Caki2 (cell line): ENCODE measurements around the gene AGAP6. TPM values are rescaled to one million over a fixed set of nuclear protein-coding genes. Genes with fewer than 3 reads are reported as not detected.
"Not testable (repeated sequence)": the region's sequence is repeated elsewhere in the genome, so short reads cannot be mapped to it uniquely, and the experiment has no call there.

ENCODE experiments used
- DNase-seq: peaks from one replicate; pipeline ENCODE4 v3.0.0-alpha.2; 2015; ENCODE audit warnings: low read depth
- in situ Hi-C: cut with HindIII; loops from 2 replicates; pipeline ENCODE4 v1.10.0; 2016; ENCODE audit warnings: low sequenced_read_pairs, low pct_unique_long_range_greater_than_20kb, mixed read lengths
- total RNA-seq: library from RNA; depleted of rRNA; stranded (reverse); fragments of >200 nt; shearing (Covaris generic); gene quantifications from 2 replicates; pipeline ENCODE4 v1.2.3, GENCODE V29; 2014; ENCODE audit warnings: low replicate concordance; rRNA removed

Gene AGAP6
- 0.84 and 1.0 TPM in 2 replicates for total RNA-seq

- DNase-seq, in situ Hi-C loops: not testable (repeated sequence)
Measured at GRCh38 chr10:49988376-49988775, at the start of gene AGAP6. Gene AGAP6, plus strand, starts transcription at chr10:49988406. Its CDS starts 310 bp downstream, at chr10:49988716.

DNA sequence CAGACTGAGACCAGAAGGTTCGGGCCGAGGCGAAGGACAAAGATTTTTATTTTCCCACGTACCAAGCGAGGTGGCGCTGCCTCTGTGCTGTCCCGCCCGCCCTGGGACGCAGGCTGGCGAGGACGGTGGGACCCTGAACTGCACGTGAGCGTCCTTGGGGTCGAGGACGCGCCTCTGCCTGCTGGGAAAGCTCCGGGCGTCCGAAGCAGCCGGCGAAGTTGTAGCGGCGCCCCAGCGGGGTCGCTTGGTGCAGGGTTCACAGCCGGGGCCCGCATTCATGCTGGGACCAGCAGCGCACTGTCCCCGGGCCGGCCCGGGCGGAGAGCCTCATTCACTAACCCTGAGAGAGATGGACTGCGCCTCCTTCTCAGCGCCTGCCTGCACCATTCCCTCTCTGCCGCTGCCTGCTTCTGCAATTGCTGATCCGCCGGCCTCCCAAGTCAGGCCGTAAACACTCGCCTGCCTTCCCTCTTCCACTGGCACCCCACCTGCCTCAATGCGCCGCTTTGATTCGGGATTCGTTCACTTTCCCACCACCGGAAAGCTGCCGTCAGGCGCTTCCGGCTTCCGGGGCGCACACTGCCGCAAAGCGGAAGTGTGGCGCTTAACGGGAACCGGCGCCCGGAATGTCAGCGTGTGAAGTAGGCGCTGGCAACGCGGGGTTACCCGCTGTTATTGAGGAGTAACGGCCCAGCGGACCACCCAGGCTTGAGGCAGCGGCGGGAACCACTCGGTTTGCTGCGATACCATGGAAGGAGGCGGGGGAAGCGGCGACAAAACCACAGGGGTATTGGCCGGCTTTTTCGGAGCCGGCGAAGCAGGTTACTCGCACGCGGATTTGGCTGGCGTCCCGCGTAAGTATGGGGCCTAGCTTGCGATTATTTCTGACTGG, 46.5 kb upstream of the AGAP6 start, which contains the start of the genes PARG and TIMM23B:
Gene PARG (minus strand): TSS at position 581 of the 892 bp plus-strand sequence. CDS start 302 bp downstream, at position 279.
Gene TIMM23B (plus strand): TSS at position 607 of the 892 bp plus-strand sequence. CDS start 142 bp downstream, at position 749.
- peak; percentile 73 for DNase-seq
- in situ Hi-C loops: not testable (repeated sequence)

DNA sequence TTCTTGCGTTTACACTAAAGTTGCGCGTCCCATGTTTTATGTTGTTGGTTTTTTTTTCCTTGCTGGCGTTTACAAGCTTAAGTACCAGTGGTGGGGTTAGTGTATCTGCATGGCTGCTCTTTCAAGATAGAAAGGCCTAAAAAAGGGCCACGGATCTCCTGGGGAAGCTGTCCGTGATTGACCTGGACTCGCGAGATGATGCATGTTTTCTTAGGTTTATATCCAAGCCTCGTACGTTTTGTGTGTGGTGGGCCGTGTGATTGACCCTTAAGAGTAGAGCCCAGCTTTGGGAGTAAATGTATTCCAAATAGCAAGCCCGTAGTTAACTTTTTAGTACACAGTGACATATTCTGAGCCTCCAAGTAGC, 45.9 kb upstream of the AGAP6 start:
- peak; percentile 3 for DNase-seq
- in situ Hi-C loops: not testable (repeated sequence)

- in situ Hi-C loops: not testable (repeated sequence)
Measured at GRCh38 chr10:49943607-49944006, 44.6 kb upstream of the AGAP6 start.

DNA sequence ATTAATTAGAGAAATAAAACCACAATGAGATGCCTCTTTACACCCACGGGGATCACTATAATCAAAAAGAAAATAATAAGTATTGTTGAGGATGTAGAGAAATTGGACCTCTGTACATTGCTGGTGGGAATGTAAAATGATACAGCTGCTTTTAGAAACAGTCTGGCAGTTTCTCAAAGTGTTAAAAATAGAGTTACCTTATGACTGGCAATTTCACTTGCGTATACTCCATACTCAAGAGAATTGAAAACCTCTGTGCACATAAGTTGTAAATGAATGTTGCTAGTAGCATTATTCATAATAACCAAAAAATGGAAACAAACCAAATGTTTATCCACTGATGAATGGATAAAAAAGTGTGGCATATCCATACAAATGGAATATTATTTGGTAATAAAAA, 40.1 kb upstream of the AGAP6 start:
- in situ Hi-C loops, DNase-seq: not testable (repeated sequence)

More at GRCh38 chr10:49943607-49944006, 44.6 kb upstream of the AGAP6 start:
- DNase-seq: not testable (repeated sequence)

DNA sequence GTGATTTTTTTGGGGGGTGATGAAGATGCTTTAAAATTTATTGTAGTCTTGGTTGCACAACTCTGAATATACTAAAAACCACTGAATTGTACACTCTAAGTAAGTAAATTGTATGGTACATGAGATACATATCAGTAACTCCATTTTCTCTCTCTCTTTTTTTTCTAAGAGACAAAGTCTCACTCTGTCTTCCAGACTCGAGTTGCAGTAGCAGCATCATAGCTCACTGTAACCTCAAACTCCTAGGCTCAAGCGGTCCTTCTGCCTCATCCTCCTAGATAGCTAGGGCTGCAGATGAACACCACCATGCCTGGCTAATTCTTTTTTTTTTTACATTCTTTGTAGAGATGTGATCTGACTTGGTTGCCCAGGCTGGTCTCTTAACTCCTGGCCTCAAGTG, 39.5 kb upstream of the AGAP6 start:
- DNase-seq, in situ Hi-C loops: not testable (repeated sequence)

DNA sequence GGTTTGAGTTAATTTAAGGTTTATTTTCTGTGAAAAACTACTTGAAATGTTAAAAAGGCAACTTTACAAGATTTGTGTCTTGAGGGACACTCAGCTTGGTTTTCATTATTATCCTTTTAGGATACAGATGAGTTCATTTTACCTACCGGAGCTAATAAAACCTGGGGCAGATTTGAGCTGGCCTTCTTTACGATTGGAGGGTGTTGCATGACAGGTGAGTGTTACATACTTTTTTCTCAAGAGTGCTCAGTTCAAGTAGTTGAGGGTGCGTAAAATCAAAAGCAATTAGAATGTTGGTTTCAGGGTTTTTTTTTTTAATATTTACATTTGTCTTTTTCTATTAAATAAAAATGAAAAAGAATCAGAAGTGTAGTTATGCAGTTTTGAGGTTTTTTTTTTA, 36.2 kb upstream of the AGAP6 start:
- in situ Hi-C loops, DNase-seq: not testable (repeated sequence)

GRCh38 chr10:49953122-49953521, 35.1 kb upstream of the AGAP6 start:
- peak; percentile 4 for DNase-seq
- in situ Hi-C loops: not testable (repeated sequence)

- in situ Hi-C loops: not testable (repeated sequence)
Measured at GRCh38 chr10:49970331-49970857, 17.8 kb upstream of the AGAP6 start.

DNA sequence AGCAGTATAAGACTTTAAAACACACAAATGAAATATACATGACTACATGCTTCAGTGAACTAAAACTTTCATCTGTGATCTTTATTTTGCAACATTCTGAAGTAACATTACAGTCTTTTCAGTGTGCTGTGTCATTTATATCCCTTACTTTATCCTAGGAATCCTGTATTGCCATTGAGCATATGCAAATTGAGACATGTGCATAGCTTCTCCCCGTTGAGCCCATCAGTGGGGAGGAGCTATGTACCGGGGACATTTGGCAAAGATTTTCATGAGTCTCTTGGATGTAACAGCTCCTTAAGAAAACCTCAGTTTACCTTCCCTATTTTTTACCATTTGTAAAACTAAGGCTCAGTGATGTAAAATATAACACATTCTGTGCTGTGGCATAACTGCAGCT, 16.7 kb upstream of the AGAP6 start:
- DNase-seq, in situ Hi-C loops: not testable (repeated sequence)

More at GRCh38 chr10:49970331-49970857, 17.8 kb upstream of the AGAP6 start:
- DNase-seq: not testable (repeated sequence)

DNA sequence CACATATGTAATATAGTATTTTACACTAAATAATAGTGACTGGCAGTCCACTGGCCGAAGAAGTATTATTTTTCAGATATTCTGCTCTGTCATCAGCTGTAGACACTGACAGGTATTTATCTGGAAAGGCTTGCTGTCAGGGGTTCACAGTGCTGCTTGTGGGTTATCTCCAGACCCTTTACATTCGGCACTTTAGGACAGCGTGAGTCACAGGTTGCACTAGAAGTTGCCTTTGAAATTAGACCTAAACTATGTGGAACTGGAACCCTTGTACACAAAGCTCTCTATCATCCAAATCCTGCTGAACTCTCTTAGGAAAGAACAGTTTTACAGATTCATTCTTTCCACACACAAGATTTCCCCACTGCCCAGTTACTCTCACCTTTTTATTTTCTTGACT, 16.1 kb upstream of the AGAP6 start:
- DNase-seq, in situ Hi-C loops: not testable (repeated sequence)

DNA sequence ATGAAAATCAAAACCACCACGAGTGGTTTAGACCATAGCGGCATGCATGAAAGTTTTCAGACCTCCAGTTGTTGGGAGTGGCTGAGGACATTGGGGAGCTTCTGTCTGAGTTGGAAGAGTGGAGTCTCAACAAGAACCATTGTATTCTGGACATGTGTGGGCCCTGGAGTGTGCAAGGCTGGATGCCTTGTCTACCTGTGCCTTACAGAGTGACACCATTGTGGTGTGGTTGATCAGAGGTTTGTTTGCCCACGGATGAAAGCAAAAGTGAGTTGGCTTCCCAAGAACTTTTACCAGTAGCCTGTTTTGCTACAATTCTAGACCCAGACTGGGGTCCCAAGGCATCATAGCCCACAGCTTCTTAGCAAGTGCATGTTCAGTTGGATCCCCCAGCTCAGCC, 10.4 kb upstream of the AGAP6 start:
- in situ Hi-C loops, DNase-seq: not testable (repeated sequence)

DNA sequence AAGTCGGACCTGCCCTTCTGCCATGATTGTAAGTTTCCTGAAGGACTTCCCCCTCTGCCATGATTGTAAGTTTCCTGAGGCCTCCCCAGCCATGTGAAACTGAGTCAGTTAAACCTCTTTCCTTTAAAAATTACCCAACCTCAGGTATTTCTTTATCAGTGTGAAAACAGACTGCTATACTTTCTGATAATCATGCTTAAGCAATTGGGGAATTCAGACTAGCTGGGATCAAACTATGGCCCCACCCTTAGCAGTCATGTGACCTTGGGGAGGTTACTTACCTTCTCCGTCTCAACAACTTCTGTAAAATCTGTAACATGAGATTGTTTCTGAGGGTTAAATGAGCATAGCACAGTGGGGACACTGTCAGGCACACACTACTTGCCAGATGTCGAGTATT, 999 bp upstream of the AGAP6 start:
- in situ Hi-C loops, DNase-seq: not testable (repeated sequence)

DNA sequence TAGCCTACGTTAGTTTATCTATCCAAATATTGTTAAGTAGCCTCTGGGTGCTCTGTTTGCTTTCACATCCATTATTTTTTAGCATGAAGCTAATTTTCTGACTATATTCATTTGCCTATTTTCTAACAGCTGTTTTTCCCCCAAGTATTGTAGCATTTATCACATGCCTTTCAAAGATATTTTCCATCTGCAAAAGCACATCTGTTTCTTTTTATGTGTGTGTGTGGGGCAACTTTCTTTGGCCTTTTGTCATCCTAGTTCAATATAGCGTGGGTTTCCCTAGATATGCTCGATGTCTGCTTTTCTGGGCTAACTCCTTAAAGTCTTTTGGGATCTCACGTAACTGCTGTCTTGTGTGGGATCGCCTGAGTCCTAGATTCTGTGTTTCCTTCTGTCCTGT, 7.1 kb downstream of the AGAP6 start:
- DNase-seq, in situ Hi-C loops: not testable (repeated sequence)

- in situ Hi-C loops, DNase-seq: not testable (repeated sequence)
Measured at GRCh38 chr10:50014024-50014423, 25.8 kb downstream of the AGAP6 start.

DNA sequence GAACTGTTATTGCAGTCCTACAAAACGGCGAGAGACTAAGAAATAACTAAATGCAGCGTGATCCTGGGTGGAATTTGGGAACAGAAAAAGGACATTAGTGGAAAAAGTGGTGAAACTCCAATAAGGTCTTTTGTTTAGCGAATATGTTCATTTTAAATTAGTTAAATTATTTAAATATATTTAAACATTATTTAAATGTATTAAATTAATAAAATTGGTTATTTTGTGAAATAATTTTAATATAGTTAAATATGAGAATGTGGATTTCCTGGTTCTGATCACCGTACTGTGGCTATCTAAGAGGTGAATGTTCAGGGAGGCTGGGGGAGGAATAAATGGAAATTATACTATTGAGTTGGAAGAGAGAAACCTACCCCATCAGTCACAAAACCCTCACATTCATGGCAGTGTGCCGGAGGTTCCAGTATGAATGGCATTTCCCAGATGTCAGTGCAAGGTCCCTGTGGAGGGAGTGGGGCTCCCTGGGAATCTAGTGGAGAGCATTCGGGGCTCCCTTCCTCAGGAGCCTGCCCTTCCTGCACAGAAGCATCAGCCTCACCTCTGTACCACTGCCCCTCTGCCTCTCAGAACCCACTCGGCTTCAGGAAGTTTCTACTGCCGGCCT, 27.5 kb downstream of the AGAP6 start:
- in situ Hi-C loops, DNase-seq: not testable (repeated sequence)

GRCh38 chr10:50016926-50017325, 28.7 kb downstream of the AGAP6 start:
- DNase-seq, in situ Hi-C loops: not testable (repeated sequence)

DNA sequence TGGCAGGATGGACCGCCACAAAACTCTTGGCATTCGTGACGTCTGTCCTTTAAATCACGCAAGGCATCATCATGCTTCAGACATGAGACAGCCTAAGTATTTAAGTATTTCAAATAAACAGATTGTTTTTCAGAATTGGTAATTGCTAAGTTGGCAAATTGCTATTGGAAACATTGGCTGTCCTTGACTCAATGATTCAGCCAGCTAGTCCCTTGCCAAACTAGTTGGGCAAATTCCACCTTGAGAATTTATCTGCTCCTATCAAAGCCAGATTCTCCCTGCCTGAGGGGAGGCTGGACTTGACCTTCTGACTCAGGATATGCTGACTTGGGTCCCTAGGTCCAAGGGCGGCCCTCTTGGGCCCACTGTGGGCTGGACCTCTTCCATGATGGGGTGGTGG, 29.4 kb downstream of the AGAP6 start:
- in situ Hi-C loops, DNase-seq: not testable (repeated sequence)
